Measurements from ENCODE around the gene UBAC2.

DNA sequence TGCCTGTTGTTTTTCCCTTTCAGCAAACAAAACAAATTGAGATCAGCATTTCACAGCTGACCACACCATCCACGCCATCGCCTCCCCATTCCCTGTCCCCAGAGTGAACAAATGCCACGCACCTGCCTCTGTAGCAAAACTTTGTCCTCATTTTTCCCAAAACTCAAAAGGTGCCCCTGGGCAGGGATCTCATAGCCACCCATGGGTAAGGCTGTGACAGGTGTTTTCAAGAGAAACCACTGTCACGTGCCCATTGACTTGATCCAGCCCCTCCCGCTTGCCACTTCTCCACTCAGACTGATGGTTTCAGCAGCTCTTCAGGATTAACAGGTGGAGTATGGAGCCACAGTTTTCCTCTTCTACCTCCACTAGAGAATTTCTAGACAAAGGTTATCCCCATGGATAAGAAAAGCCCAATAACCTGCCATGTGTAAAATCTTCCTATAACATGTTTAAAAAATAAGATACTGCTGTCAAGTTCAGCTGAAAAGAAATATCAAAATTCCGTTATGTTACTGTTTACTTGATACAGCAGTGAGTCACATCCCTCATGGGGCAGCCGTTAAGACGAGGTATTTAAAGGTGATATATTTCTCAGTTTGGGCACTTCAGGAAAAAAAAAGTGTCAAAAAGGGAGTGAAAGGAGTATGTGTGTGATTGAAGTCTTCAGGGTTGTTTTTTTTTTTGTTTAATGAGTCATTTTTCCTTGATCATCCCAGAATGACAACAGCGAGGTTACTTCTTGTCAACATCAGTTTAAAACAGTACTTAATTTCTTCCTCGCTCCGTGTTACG is 170.0 kb downstream of the UBAC2 start:
- TF ChIP-seq POLR2A (IDR thresholded peaks at IDR 0.05) = no peak
- TF ChIP-seq, protein P1, sequence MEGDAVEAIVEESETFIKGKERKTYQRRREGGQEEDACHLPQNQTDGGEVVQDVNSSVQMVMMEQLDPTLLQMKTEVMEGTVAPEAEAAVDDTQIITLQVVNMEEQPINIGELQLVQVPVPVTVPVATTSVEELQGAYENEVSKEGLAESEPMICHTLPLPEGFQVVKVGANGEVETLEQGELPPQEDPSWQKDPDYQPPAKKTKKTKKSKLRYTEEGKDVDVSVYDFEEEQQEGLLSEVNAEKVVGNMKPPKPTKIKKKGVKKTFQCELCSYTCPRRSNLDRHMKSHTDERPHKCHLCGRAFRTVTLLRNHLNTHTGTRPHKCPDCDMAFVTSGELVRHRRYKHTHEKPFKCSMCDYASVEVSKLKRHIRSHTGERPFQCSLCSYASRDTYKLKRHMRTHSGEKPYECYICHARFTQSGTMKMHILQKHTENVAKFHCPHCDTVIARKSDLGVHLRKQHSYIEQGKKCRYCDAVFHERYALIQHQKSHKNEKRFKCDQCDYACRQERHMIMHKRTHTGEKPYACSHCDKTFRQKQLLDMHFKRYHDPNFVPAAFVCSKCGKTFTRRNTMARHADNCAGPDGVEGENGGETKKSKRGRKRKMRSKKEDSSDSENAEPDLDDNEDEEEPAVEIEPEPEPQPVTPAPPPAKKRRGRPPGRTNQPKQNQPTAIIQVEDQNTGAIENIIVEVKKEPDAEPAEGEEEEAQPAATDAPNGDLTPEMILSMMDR (IDR thresholded peaks at IDR 0.05) = no peak
